Upper lobe of left lung (tissue), 6 donors: ENCODE results near the gene RIBC2. TPM values are rescaled to one million over a fixed set of nuclear protein-coding genes. Genes with fewer than 3 reads are reported as not detected.

Experiments used
- ATAC-seq, 2 donors: fragments of 200-7000 bp; cut with Tn5 transposase; one replicate each; pipeline ENCODE4 v1.9.1; 2022; ENCODE audit warnings: mild to moderate bottlenecking in 2 of 2, moderate library complexity in 2 of 2; ENCODE audit not compliant: low FRiP score in 2 of 2
- DNase-seq, 2 donors: peaks; one replicate each; pipeline ENCODE4 v3.0.0-alpha.2; 2019 to 2020
- H3K27ac ChIP-seq, 4 donors: fragments of 200-600 bp; sonication (generic); one replicate each; pipeline ENCODE4 v1.5.1; 2016 to 2019
- H3K27me3 ChIP-seq, 4 donors: fragments of 200-600 bp; sonication (generic); one replicate each; pipeline ENCODE4 v1.5.1; 2017 to 2019
- H3K36me3 ChIP-seq, 4 donors: fragments of 200-600 bp; sonication (generic); one replicate each; pipeline ENCODE4 v1.5.1; 2016 to 2019
- H3K4me1 ChIP-seq, 4 donors: fragments of 200-600 bp; sonication (generic); one replicate each; pipeline ENCODE4 v1.5.1; 2018 to 2019
- H3K4me3 ChIP-seq, 4 donors: fragments of 200-600 bp; sonication (generic); one replicate each; pipeline ENCODE4 v1.5.1; 2017 to 2019; ENCODE audit warnings: mild to moderate bottlenecking in 2 of 4, moderate library complexity in 1 of 4
- H3K9me3 ChIP-seq, 4 donors: fragments of 200-600 bp; sonication (generic); one replicate each; pipeline ENCODE4 v1.5.1; 2018 to 2019
- EP300 ChIP-seq, 4 donors: sonication (generic); formaldehyde crosslinking; IDR thresholded peaks; one replicate each; pipeline ENCODE4 v1.5.1; 2017; ENCODE audit warnings: antibody characterized with exemption in 4 of 4, control low read depth in 2 of 4
- POLR2A ChIP-seq, 4 donors: fragments of 450-650 bp; IDR thresholded peaks; one replicate each; pipeline ENCODE4 v1.5.1; 2016 to 2017; ENCODE audit warnings: antibody characterized with exemption in 4 of 4, mild to moderate bottlenecking in 2 of 4
- POLR2AphosphoS5 ChIP-seq, 2 donors: sonication (generic); formaldehyde crosslinking; IDR thresholded peaks; one replicate each; pipeline ENCODE4 v1.5.1; 2017; ENCODE audit warnings: antibody characterized with exemption in 2 of 2
- WGBS, 2 donors: methylation state at CpG; one replicate each; pipeline ENCODE4 v1.1.5; 2017 to 2018; 5-methylcytosine and 5-hydroxymethylcytosine counted together
- total RNA-seq, 6 donors: library from RNA; depleted of rRNA in 4 of 6; stranded (reverse); fragments of >200 nt in 4 of 6; gene quantifications; one replicate each; pipeline versions ENCODE4 v1.1.0 to v1.2.1, GENCODE V29; 2016 to 2021
- TF ChIP-seq, protein P1 (sequence below), 6 experiments: fragments of 450-650 bp in 4 of 6; fragments of 200-600 bp in 2 of 6; sonication (generic) in 2 of 6; IDR thresholded peaks; one replicate each; pipeline ENCODE4 v1.5.1; 2016 to 2019; ENCODE audit warnings: antibody characterized with exemption in 6 of 6
- donor health status: DM: no; HTN: no; CAD: no; lungs with moderate emphysema.
- donor health status: DM: no; HTN: yes; CAD: no; lungs with severe emphysema.

Gene RIBC2
- total RNA-seq, 6 donors from 2014 or later: 1.4 to 16.7 (median 3.5) TPM; not detected in 1

DNA sequence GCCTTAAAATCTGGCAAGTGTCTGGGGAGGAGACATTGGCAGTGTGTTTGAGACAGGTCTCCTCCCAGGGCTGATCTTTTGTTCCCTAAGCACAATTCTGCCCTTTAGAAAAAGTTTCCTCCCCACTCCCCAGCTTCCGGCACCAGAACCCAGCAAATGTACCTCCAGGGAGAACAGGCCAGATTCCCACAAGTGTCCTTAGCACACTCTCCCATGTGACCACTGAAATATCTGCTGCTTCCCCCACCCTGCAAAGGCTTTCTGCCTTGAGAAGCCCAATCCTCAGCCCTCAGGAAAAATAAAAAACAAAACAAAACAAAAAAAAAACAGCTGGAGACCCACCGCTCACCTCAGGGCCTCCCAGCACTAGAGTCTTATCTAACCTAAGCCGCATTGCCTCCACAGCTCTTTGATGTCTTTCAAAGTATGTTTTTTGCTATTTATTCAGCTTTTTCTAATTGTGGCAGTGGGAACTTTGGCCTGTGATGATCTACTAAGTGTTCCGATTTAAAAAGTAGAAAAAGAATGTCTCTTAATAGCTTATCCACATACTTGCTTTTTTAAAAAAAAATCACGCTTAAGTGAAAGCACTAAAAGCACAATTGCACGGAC, 60.2 kb downstream of the RIBC2 start:
- no peaks in the 10 kb centered on the region for H3K27me3 ChIP-seq
- H3K4me1 ChIP-seq: peaks cover 0 to 4% (median 0%) of the 10 kb centered on the region in 4 donors
- H3K27ac ChIP-seq: no peak overlapping the region
- H3K4me3 ChIP-seq: no peak overlapping the region
- no peak for ATAC-seq
- WGBS, 2 donors: 70 to 79% methylated on average over 6 of the region's 6 CpGs
- DNase-seq: no peak
- TF ChIP-seq, protein P1, sequence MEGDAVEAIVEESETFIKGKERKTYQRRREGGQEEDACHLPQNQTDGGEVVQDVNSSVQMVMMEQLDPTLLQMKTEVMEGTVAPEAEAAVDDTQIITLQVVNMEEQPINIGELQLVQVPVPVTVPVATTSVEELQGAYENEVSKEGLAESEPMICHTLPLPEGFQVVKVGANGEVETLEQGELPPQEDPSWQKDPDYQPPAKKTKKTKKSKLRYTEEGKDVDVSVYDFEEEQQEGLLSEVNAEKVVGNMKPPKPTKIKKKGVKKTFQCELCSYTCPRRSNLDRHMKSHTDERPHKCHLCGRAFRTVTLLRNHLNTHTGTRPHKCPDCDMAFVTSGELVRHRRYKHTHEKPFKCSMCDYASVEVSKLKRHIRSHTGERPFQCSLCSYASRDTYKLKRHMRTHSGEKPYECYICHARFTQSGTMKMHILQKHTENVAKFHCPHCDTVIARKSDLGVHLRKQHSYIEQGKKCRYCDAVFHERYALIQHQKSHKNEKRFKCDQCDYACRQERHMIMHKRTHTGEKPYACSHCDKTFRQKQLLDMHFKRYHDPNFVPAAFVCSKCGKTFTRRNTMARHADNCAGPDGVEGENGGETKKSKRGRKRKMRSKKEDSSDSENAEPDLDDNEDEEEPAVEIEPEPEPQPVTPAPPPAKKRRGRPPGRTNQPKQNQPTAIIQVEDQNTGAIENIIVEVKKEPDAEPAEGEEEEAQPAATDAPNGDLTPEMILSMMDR (IDR thresholded peaks at IDR 0.05): no peak
- TF ChIP-seq EP300 (IDR thresholded peaks at IDR 0.05): no peak
- no peak for TF ChIP-seq POLR2AphosphoS5 (IDR thresholded peaks at IDR 0.05)
- TF ChIP-seq POLR2A (IDR thresholded peaks at IDR 0.05): no peak
- H3K9me3 ChIP-seq: no peaks in the 10 kb centered on the region
- H3K36me3 ChIP-seq: no peaks in the 10 kb centered on the region

DNA sequence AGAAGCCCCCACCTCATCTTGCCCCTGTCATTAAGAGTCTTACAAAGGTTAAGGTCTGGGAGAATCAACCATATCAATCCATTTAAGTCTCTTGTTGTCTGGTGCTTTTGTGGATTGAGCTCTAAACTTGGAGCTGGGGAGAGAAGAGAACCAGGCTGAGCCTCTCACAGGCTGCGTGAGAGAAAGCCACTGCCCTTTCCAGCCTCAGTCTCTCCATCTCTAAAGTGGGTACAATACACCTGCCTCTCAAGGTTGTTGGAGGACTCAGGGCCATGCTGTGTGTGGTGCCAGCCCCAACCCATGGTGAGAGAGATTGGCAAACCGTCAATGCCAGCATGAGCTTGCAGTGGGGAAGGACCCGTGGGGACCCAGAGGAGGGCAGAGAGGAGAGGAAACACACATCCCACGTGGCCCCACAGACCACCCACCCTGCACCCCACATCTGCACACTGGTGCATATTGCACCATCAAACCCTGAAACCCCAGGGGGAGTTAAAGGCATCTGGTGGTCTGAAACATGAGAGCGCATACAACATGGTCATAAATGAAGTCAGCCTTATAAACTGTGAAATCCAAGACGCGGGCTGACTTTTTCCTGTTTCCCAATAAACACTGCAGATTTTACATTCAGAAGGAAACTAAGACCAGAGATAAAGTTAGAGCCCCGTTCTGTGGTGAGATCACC, 61.7 kb downstream of the RIBC2 start:
- no peak overlapping the region for H3K27ac ChIP-seq
- no peaks in the 10 kb centered on the region for H3K36me3 ChIP-seq
- DNase-seq (no peak), ATAC-seq (no peak)
- H3K4me3 ChIP-seq: no peak overlapping the region
- WGBS, 2 donors: 63% methylated on average over 8 of the region's 8 CpGs
- H3K9me3 ChIP-seq: no peaks in the 10 kb centered on the region
- H3K4me1 ChIP-seq: peaks cover 0 to 3% (median 0%) of the 10 kb centered on the region in 4 donors
- H3K27me3 ChIP-seq: no peaks in the 10 kb centered on the region
- TF ChIP-seq EP300 (IDR thresholded peaks at IDR 0.05) (no peak), POLR2AphosphoS5 (IDR thresholded peaks at IDR 0.05) (no peak), POLR2A (IDR thresholded peaks at IDR 0.05) (no peak)
- TF ChIP-seq, protein P1 (IDR thresholded peaks at IDR 0.05): no peak

DNA sequence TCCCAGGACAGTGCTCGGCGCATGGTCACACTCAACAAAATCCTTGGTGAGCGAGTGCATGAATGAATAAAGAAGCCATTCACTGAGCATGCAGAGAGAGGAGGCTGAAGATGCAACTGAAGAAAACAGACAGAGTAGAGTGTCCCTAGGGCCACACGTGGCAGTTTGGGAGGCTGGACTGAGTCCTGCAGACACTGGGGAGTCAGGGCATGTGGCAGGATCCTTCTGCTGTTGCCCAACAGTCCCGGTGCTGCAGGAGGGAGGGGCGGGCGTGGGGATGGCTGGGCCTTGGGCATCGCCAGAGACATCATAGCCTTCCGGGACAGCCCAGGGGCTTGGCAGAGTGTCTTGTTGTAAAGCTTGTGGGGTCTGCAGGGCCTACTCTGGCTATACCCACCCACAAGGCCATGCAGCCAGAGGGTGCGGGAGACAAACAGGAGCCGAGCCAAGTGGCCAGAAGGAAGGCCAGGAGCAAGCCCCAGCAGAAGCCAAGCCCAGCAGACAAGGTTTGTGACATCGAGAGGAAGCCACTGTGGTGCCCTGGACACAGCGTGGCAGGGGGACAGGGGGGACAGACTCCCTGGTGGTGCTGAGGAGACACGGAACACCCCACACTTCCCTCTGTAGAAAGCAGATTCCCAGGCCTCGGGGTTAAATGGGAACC, 62.5 kb downstream of the RIBC2 start:
- Histone ChIP-seq H3K36me3 (no peaks in the 10 kb centered on the region), H3K4me1 (no peaks in the 10 kb centered on the region), H3K9me3 (no peaks in the 10 kb centered on the region), H3K4me3 (no peak overlapping the region), H3K27me3 (no peaks in the 10 kb centered on the region), H3K27ac (no peak overlapping the region)
- peak in 1 of 2 donors; percentile 17 for ATAC-seq
- TF ChIP-seq, protein P1 (IDR thresholded peaks at IDR 0.05): no peak
- TF ChIP-seq POLR2A (IDR thresholded peaks at IDR 0.05) (no peak), EP300 (IDR thresholded peaks at IDR 0.05) (no peak), POLR2AphosphoS5 (IDR thresholded peaks at IDR 0.05) (no peak)
- no peak for DNase-seq
- WGBS, 2 donors: 75 to 77% methylated on average over 12 to 15 of the region's 15 CpGs

DNA sequence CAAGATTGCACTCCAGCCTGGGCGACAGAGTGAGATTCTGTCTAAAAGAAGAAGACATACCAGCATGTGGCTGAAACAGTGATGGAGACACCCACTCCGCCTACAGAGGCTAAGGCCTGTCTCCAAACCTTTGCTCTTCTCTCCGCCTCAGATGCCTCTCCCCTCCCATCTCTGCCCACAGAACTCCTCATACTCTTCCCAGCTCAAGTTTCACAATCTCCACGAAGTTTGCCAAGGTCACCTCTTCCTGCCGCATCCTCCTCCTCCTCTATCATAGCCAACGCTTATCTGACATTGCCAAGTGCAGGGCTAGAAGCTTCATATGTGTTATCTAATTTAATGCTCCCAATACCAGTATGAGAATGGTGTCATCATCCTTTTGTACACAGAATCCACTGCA, 63.3 kb downstream of the RIBC2 start:
- Histone ChIP-seq H3K27me3 (no peaks in the 10 kb centered on the region), H3K9me3 (no peaks in the 10 kb centered on the region), H3K36me3 (no peaks in the 10 kb centered on the region), H3K4me3 (no peak overlapping the region), H3K4me1 (no peaks in the 10 kb centered on the region), H3K27ac (no peak overlapping the region)
- no peak for TF ChIP-seq POLR2AphosphoS5 (IDR thresholded peaks at IDR 0.05)
- no peak for TF ChIP-seq POLR2A (IDR thresholded peaks at IDR 0.05)
- TF ChIP-seq, protein P1 (IDR thresholded peaks at IDR 0.05): no peak
- TF ChIP-seq EP300 (IDR thresholded peaks at IDR 0.05): no peak
- ATAC-seq (no peak), DNase-seq (no peak)
- 75% methylated on average over 6 of the region's 6 CpGs for WGBS, 2 donors
